H4 (cell line): ENCODE results near the gene HLA-DQB2. TPM values are rescaled to one million over a fixed set of nuclear protein-coding genes. Genes with fewer than 3 reads are reported as not detected.
"Not testable (repeated sequence)": the region's sequence is repeated elsewhere in the genome, so short reads cannot be mapped to it uniquely, and the experiment has no call there.

Experiments used
- DNase-seq: peaks from one replicate; pipeline ENCODE4 v3.0.0-alpha.2; 2015; ENCODE audit warnings: low spot score
- total RNA-seq: library from RNA; depleted of rRNA; stranded (reverse); fragments of >200 nt; shearing (Covaris generic); gene quantifications from 2 replicates; pipeline ENCODE4 v1.2.3, GENCODE V29; 2014; rRNA removed

HLA-DQB2 gene
- total RNA-seq: not detected in 2 replicates

DNA sequence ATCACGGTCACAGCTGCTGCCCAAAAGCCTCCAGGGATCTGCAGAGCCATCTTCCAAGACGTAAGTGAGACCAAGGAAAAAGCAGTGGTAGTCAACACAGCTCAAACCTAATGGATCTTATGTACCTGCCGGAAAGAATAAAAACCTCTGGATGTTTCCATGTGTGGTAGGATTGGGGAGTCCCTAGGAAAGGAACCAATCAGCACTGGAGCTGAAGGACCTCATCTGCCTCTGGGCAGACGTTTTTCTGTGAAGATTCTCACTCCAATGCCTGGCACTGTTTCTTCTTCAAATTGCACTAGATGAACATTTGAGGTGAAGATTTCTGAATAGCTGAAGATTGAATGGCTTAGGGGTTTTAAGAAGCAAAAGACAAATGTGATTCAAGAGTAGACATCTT lies at the start of gene HLA-DQB2:
Gene HLA-DQB2, minus strand, starts transcription at position 112 of the 400 bp plus-strand sequence. Its CDS starts 62 bp downstream, at position 50.
- no peak for DNase-seq

DNA sequence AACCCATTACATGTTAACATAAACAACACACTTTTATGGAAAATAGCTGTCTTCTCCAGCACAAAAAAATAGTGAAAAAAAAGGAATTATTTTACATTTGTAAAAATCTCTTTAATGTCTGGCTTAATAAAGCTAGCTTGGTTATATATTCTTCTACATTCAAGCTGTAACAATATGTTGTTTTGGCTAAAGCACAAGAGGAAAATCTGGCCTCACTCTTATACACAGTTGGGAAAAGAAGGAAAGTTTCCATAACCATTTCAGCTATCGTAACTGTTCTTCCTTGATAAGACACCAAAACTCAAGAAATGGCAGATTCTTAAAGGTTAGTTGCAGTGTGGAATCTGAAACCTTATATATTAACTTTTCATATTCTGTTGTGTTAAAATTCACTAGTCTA lies 45.8 kb upstream of the HLA-DQB2 start:
- DNase-seq: no peak

DNA sequence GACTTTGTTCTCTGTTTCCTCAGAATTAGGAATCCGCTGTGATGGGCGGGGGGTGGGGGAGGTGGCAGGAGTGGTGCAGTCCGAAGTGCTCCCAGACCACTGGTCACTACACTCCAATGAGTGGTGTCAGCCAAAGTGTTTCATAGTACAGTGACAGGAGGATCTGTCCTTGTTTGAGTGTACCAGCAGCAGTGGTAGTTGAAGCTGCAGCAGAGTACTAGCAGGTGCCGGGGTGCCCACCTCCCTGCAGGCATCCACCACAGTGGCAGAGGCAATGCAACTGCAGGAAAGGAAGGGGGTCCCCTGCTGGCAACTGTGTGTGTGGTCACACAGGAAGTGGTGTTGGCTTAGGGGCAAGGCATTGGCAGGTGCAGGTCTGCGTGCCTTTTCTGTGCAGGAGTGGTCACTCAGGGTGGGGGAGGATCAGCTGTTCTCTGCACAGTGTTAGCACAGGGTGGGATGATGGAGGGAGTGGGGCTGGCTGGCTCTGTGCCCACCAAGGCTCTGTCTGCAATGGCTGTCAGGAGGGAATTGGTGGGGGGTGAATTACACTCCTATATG lies 43.8 kb upstream of the HLA-DQB2 start:
- no peak for DNase-seq

DNA sequence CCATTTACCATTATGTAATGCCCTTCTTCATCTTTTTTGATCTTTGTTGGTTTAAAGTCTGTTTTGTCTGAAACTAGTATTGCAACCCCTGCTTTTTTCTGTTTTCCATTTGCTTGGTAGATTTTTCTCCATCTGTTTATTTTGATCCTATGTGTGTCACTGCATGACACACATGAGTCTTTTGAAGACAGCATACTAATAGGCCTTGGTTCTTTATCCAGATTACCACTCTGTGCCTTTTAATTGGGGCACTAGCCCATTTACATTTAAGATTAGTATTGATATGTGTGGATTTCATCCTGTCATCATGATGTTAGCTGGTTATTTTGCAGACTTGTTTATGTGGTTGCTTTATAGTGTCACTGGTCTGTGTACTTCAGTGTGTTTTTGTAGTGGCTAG lies 42.1 kb upstream of the HLA-DQB2 start:
- DNase-seq: not testable (repeated sequence)

DNA sequence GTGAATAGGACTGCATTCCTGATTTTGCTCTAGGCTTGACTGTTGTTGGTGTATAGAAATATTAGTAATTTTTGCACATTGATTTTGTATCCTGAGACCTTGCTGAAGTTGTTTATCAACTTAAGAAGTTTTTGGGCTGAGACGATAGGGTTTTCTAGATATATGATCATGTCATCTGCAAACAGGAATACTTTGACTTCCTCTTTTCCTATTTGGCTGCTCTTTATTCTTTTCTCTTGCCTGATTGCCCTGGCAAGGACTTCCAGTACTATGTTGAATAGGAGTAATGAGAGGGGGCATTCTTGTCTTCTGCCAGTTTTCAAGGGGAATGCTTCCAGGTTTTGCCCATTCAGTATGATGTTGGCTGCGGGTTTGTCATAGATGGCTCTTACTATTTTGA lies 40.1 kb upstream of the HLA-DQB2 start:
- DNase-seq: no peak

DNA sequence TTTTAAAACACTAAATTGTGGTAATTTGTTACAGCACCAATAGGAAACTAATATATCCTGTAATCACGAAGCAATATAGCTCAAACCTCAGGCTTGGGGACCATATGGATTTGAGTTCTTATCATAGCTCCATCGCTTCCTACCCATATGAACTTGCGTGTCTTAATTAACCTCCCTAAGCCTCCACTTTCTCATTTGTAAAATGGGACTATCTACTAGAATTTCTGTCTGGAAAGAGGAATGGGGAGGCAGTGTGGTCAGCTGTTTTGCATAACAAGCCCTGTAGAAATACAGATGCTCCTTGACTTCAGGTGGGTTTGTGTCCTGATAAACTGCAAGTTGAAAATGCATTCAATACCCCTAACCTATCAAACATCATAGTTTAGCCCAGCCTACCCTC lies 36.4 kb upstream of the HLA-DQB2 start:
- DNase-seq: no peak

DNA sequence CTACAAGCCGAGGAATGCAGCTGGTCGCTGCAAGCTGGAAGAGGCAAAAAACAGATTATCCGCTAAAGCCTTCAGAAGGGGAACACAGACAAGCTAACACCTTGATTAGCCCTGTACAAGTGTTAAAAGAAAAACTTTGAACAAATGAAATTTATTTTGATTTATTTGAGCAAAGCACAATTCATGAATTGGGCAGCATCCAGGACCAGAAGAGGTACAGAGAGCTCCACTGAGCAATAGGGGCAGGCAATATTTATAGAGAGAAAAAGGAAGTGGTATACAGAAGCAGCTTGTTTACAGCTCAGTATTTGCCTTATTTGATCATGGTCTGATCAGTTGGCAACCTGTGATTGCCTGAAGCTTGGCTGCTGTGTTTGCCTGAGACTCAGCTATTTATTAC lies 35.8 kb upstream of the HLA-DQB2 start:
- no peak for DNase-seq

DNA sequence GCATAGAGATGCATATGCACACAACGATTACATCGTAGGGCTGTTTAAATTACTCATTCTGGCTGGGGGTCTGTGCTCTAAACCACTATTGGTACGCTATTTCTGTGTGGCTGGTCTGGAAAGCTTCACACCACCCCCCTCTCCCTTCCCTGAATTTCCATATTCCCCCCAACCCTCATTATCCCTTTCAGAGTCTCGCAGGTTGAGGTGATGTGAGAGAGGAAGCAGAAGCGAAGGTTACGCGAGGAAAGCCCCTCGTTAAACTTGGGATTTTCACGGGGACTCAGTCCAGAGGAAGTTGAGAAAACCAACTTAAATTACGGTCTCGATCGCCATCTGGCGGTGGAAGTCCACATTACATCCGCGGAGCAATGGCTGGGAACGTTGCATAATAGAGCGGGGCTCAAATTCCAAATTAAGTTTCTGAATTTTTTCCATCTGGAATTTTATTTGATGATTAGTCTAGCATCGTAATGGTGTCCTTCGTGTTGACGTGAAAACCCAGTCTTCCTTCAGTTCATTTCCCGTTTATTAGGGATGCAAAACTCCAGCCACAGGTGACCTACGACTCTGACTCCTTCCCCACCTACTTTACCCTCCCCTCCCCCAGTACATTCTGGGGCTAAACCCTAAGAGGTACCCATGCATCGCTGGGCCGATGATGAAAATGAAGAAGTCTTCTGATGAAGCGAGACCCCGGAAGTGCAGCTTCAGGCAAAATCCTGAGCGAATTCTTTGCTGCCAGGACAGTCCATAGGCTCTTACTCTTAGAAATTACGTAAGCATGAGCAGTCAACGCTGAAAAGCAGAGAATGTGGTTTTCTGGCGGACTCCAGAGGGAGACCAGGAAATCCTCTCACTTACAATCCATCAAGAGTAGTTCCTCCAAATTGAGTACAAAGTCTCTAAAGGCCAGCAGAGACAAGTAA lies 33.8 kb upstream of the HLA-DQB2 start:
- peak; percentile 57 for DNase-seq

DNA sequence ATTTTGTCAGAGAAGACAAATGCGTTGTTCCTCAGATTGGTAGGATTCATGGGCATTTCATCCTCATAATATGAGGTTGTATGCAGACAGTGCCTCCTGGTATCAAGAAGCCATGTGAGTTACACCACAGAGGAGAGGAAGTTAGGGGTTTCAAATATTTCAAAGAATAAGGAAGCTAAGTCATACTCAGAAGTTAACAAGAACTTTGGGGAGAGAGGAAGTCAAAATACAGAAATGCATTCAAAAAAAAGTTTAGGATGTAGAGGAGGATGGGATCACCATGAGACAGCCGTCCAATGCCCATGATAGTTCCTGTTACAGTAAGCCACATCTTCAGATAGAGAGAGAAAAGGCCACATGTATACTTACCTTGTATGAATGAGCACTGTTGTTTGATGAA lies 31.2 kb upstream of the HLA-DQB2 start:
- no peak for DNase-seq

DNA sequence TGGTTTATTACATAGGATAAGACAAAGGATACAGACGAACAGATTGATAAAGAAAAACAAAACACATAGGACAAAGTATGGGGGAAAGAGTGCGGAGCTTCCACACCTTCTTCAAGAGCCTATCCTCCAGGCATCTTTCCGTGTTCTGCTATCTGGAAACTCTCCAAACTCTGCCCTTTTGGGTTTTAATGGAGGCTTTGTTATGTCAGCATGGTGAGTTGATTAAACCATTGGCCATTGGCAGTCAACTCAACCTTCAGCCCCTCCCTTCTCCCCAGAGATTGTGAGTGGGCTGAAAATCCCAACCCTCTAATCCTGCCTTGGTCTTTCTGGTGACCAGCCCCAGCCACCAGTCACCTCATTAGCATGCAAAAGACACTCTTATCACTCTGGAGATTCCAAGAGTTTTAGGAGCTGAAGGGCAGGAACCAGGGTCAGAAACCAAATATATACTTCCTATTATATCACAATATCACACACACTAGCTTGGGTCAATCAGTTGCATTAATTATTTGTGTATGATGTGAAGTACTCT lies 29.6 kb upstream of the HLA-DQB2 start:
- DNase-seq: no peak

DNA sequence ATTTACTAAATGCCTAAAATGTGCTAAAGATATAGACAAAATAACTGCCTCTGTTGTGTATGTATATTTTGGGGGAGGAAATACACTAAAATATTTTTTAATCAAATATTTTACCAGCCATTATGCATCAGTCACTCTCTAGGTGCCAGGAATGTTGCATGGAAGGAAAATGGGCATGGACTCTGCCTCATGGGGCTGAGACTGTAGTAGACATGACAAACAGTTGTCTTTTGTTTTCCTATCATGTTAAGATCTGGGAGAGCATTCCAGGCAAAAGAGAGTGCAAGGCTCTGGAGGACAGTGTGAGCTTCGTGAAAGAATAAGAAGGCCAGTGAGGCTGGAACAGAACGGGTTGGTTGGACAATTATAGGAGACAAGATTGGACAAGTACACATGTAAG lies 27.0 kb upstream of the HLA-DQB2 start:
- DNase-seq: no peak

DNA sequence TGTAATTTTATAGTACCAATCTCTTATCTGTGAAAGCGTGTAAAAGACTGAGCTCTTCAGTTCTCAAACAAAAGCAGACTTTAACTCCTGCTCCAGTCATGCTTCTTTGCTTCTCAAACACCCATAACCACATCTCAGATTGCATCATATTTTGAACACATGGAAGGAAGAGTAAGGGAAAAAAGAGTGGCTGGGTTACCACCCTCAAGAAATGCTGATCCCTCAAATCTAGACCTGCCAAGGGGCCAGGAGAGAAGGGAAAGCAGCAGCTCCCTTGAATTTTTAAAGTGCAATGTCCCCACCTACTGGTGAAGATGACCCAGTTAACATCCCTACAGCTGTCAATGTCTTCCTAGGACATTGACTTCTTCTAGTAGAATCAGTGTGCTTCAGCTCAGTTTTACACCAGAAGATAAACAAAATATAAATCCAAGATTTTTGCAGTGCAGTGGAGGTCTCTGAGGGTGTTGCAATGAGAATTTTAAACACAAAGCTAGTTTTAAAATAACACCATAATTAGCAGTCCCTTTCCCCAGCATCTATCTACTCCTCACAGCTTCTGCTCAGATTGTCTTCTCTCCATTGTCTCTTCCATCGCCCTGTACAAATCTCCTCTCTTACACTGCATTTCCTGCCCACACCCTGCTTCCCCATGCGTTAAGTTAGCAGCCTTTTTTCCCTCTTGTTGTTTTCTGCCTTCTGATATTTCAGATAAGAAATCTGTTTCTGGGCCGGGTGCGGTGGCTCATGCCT lies 22.6 kb upstream of the HLA-DQB2 start:
- peak; percentile 78 for DNase-seq

DNA sequence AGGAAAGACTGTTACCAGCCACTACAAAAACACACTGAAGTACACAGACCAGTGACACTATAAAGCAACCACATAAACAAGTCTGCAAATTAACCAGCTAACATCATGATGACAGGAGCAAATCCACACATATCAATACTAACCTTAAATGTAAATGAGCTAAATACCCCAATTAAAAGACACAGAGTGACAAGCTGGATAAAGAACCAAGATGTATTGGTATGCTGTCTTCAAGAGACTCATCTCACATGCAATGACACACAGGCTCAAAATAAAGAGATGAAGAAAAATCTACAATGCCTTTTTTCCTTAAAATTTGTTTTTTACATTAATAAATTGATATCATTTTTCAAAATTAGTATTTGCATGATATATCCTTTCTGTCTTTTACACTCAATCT lies 19.6 kb upstream of the HLA-DQB2 start:
- DNase-seq: not testable (repeated sequence)

DNA sequence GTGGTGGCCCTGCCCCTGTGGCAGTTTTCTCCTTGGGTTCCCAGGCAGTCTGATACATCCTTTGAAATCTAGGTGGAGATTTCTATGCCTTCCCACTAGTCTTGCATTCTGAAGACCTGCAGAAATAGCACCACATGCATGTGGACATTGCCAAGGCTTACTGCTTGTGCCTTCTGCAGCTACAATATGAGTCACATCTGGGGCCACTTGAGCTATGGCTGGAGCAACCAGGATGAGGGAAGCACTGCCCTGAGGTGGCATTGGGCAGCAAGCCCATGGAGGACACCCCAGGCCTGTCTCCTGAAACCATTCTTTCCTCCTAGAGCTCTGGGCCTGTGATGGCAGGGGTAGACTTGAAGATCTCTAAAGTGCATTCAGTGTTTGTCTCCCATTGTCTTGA lies 15.7 kb upstream of the HLA-DQB2 start:
- no peak for DNase-seq

DNA sequence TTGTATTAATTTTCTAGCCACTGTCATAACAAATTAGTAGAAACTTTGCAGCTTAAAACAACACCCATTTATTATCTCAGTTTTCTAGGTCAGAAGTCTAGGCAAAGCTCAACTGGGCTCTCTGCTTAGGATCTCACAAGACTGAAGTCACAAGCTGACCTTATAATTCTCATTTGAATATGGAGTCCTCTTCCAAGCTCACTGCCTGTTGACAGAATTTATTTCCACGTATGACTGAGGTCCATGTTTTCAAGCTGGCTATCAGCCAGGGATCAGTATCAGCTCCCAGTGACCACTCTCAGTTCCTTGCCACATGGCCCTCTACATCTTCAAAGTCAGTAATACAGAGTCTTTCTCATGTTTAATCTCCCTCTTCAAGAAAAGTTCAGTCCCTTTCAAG lies 11.7 kb upstream of the HLA-DQB2 start:
- no peak for DNase-seq

DNA sequence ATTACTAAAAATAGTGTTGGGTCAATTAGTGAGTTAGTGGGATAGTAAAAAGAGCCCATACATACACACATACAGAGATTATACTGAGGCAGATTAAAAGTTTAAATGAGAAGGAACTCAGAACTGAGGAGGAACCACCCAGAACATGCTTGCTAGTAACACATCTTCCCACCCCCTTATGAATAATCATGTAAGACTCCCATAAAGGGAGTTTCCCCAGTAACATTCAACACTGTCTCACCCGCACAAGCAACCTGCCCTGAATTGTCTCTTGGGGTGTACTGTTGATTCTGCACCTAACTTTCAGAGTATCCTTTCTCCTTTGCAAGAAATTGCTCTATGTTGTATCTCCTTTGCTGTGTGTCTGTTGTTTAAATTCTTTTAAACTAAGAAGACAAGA lies 11.1 kb upstream of the HLA-DQB2 start:
- DNase-seq: no peak

DNA sequence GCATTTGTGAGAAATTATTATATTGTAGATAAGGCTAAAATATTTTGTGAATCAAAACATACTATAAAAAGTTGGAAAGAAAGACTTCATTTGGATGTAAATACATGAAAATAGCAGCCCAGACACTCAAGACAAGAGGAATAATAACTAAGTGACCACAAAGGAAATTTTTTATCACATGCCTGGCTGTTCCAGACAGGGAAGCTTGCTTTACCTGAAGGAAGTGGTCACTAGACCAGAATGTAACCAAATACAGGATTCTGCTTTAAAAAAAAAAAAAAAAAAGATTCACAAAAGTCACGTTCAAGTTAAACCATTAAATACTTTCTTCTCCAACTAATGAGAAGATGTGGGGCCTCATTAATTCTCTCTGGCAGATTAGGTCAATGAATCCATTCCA lies 9.3 kb upstream of the HLA-DQB2 start:
- peak; percentile 30 for DNase-seq

DNA sequence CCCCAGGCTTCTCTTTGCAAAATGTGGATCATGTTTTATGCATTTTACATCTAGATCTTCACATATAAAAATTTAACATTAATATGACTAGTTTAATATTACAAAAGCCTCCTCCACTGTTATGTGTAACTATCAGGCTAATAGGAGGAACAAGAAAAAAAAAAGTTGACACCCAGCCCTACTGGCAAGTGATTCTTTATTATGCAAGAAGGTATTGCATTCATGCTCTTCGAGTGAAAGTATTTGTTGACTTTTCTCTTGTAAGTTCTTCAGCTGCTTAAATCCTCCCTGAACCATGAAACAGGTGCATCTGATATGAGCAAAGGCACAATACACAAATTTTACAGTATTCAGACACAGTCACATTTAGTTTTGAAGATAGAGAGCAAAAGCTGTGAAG lies 716 bp upstream of the HLA-DQB2 start:
- no peak for DNase-seq

DNA sequence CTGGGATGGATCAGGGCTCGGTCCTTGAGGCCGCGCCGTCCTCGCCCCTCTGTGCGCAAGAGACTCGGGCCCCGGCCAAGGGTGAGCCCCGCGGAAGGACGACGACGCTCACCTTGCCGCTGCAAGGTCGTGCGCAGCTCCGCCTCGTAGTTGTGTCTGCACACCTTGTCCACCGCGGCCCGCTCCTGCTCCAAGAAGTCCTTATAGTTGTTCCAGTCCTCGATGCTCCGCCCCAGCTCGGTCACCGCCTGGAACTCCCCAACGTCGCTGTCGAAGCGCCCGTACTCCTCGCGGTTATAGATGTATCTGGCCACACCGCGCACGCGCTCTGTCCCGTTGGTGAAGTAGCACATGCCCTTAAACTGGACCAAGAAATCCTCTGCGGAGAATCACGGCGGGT lies 1.8 kb downstream of the HLA-DQB2 start:
- DNase-seq: no peak

DNA sequence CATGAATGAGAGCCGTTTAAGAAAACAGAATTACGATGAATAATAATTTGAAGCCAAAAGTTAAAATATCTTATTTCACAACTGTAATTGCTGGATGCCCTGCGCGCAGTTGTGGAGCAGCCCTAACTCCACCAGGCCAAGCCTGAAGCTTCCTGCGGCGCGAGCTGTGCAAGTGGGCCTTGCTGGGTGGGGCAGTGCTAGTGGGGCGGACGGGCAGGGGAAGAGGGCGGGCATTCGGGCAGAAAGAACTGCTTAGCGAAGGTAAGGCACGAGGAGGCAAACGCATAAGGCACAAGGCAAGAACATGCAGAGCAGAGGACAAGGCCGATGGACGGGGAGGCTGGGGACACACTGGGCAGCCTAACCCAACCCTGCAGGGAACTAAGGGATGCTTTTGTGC lies 2.3 kb downstream of the HLA-DQB2 start:
- no peak for DNase-seq

DNA sequence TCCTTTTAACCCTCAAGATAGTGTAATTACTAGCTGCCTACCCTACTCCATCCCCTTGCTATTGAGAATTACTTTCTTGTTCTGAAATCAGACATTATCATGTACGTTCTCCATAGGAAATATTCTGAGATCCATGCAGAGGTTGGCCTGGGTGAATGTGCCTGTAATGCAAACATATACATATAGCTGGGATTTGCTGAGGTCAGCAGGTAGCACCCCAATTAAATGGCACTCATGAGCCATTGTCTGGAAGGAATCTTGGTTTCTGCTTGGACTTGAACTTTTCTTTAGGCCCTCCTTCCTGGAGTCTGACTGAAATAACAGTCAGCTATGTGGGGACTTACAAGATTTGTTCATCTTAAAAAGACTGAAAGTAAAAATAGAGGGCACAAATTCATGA lies 3.7 kb downstream of the HLA-DQB2 start:
- no peak for DNase-seq

DNA sequence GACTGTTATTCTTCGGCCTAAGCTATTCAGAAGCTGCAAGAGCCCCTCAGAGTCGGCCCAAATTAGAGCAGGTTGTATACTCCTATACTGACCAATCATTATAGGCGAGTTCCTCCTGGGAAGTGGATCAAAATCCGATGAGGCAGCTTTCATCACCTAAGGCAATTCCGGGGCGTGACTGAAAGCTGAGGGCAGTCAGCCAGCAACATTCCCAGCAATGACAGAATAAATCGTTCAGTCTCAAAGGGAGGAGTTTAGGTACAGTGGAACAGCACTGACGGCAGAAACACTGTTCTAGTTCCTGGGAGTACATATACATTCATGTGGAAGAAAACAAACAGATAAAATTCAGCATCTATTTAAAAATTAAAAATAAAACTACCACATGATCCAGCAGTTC lies 10.8 kb downstream of the HLA-DQB2 start:
- DNase-seq: peak; percentile 67
